GM21529 (cell line): ENCODE data around the gene TMEFF2.

Source experiments
- ATAC-seq: cut with Tn5 transposase; IDR thresholded peaks from one replicate; pipeline ENCODE4 v1.9.1; 2021; ENCODE audit not compliant: unreplicated experiment

TMEFF2 gene, protein sequence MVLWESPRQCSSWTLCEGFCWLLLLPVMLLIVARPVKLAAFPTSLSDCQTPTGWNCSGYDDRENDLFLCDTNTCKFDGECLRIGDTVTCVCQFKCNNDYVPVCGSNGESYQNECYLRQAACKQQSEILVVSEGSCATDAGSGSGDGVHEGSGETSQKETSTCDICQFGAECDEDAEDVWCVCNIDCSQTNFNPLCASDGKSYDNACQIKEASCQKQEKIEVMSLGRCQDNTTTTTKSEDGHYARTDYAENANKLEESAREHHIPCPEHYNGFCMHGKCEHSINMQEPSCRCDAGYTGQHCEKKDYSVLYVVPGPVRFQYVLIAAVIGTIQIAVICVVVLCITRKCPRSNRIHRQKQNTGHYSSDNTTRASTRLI

DNA sequence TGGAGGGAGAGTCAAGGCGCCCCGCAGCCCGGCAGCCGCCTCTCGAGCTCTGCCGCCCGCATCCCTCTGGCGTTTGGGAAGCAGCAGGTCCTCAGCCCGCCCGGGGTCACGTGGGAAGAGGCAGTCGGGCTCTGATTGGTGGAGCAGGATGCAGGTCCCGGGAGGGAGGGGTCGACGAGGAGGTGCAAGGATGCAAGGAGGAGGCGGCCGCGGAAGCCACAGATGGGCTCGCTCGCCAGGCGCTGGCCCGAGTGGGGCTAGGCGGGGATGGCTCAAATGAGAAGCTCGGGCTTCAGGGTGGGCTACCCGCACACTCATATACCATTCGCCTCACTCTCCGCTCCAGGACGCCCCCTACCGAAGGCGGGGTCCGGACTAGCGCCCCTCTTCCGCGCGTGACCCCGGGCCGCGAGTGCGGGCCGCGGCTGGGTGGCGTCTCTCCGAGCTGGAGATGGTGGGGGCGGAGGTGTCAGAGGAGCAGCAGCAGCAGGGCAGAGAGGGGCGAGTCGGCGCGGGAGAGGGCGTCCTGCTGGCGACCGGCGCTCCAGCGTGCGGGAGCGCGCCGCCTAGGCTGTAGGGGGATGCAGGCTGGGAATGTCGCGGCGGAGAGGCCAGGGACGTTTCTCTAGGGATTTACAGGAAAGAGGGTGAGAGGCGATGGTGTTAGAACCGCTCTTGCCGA is at the start of gene TMEFF2:
Gene TMEFF2 (minus strand): TSS at position 68 of the 682 bp plus-strand sequence. CDS start 409 bp downstream, outside the sequence.
- ATAC-seq, result peak; percentile 63

DNA sequence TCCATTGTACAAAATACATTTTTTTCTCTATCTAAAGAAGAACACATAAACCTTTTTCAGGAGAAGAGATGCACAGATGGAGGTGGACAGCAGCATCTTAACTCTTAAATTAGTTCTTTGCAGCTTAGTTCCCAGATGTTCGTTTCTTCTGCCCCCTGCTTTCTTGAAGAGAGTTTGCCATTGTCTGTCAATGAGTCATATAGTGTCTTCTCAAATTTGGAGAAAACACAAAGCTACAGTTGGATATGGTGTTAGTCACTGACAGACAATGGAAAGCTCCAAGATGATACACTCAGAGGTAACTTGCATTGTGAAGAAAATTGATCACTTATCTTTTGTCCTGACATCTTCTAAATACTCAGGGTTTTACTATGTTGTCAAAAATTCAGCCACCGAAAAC is 48.8 kb upstream of the TMEFF2 start:
- ATAC-seq, result no peak

DNA sequence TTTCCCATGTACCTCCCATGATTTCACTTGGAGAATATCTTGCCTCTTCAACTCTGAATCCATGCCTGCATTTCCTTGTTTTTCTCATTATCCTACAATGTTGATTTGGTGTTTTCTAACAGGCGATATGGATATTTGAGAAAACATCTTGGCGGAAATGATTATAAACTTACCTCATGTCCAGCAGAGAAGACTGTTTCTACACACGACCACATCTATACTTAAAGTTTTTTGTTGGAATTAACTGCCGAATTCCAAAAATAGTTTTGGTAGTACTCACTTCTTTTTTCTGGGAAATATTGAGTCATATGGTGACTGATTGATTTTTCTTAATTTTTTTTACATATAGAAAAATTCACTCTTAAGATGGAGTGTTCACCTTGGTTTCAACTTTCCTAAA is 41.4 kb upstream of the TMEFF2 start:
- ATAC-seq, result no peak

- ATAC-seq, result no peak
Observed at GRCh38 chr2:192230889-192231453, 36.2 kb upstream of the TMEFF2 start.

DNA sequence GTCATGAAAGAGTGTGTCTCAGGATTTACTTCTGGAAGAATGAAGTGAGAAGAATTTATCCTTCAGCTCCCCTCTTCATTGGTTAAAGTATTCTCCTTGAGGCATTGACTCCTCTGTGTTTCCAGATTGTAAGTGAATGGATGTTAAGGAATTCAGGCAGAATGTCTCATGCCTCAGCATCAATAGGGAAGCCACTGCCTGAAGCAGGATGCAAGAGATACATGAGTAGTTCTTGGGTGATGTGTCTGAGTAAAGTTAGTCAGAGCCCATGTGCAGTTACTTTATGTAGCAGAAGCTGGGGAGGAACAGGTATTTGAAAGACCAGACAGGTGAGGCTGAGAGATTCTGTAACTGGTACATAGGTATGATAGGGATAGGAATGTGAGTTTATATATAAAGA is 34.0 kb upstream of the TMEFF2 start:
- no peak for ATAC-seq

- no peak for ATAC-seq
Observed at GRCh38 chr2:192218970-192219369, 24.2 kb upstream of the TMEFF2 start.

DNA sequence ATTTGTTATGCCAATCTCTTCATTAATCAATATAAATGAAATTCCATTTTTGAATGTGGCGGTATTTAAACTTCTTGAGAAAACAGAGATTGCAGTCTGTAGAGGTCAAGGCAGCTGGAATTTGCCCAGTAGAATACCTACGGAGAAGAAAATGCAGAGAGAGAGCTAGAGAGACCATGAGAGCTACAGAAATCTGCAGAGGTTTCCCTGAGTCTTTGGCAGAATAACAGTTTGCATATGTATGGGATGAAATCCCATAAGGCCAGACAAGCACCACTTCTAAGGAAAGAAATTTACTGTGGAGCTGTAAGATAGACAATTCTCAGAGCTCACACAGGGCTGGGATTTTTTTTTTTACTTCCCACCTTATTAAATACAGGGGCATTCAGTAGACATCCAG is 23.6 kb upstream of the TMEFF2 start:
- ATAC-seq, result no peak

DNA sequence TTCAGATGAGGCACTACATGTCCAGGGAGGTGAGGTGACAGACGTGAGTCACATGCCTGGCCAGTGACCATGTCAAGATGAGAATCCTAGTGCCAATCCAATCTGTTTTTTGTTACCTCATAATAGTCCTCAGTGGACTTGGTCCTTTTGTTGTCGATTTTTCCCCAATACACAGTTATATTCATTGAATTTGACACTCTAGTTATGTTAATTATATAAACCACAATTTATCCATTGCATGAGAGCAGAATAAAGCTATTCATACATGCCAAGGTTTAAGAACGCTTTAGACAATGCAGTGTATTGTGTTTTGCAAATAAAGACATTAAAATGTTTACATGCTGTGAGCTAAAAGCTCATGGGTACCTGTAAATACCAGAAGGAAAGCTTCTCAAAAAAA is 21.6 kb upstream of the TMEFF2 start:
- ATAC-seq, result no peak

GRCh38 chr2:192215096-192215877 is 20.6 kb upstream of the TMEFF2 start:
- ATAC-seq, result no peak

DNA sequence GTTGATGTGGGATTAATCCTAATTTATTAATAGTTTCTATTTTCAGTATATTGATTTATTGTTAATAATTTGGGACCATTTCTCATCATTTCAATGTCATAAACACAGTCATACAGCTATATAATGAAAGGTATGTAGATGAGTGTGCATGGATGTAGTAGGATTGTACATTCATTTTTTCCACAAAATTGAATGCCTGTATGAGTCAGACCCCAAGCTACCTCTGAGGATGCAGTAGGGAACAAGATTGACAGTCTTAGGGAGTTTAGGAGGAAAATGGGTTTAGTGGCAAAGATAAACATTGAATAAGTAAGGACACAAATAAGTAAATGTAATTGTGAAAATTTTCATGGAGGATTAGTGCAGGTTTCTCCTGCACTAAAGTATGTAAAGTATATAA is 14.1 kb upstream of the TMEFF2 start:
- no peak for ATAC-seq

- ATAC-seq, result no peak
Observed at GRCh38 chr2:192206399-192206798, 11.7 kb upstream of the TMEFF2 start.

DNA sequence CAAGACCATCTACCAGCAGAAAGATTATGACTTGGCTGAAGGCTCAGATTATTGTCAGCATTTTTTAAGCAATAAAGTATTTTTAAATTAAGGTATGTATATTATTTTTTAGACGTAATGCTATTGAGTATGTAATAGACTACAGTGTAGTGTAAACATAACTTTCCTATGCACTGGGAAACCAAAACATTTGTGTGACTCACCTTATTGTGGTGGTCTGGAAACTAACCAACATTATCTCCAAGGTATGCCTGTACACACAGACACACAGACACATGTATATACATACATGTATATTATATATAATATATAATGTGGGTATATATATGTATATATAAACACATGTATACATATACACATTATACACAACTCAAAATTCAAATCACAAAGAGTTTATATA is 9.1 kb upstream of the TMEFF2 start:
- no peak for ATAC-seq

- ATAC-seq, result no peak
Observed at GRCh38 chr2:192202373-192202772, 7.6 kb upstream of the TMEFF2 start.

GRCh38 chr2:192201116-192201515 is 6.4 kb upstream of the TMEFF2 start:
- no peak for ATAC-seq

DNA sequence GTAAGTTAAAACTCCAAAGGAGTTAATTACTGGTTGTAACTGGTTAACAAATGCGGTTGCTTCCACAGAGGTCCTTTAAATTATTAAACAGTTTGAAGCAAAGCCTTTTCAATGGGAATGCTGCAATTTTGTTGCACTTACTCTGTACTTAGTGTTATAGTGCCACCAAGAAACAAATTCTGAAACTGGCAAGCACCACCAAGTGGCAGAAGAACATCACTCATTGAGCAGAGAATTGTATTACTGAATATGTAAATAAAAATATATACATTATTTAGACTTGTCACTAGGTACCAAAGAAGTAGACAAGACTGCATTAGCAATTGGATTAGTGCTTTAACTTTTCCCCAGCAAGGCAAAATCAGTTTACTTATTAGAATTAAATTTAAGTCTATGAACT is 2.6 kb upstream of the TMEFF2 start:
- no peak for ATAC-seq

DNA sequence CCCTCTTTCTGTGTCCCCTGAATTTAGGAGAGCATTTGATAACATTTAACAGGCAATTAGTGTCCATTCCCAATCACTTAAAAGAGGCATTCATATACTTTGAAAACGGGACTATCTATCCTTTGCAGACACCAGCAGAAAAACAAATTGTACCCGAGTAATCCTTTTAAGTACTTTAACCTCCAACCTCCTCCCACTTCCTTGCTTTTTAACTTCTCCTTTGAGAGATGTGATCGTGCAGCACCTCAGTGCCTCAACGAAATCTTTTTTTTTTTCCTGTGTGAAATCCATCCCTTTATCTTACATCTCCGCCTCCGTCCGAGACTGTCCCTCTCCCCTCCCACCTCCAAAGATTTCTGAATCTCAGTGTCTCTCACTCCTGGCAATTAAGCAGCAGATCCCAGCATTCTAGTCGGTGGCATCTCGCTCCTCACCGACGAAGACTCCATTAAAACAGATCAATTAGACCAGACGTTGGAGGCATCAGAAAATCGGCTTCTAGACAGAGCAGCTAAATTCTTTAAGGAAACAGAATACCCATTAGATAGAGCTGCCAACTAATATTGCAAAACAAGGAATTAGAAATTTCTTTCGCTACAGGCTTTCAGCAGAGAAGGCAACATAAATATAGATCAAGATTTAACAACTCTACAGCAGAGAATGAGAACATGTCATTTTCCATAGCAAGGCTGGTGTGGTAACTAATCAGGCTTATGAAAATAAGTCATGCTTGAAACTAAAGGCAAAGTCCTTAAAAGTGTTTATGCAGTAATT is 1.9 kb upstream of the TMEFF2 start:
- no peak for ATAC-seq

DNA sequence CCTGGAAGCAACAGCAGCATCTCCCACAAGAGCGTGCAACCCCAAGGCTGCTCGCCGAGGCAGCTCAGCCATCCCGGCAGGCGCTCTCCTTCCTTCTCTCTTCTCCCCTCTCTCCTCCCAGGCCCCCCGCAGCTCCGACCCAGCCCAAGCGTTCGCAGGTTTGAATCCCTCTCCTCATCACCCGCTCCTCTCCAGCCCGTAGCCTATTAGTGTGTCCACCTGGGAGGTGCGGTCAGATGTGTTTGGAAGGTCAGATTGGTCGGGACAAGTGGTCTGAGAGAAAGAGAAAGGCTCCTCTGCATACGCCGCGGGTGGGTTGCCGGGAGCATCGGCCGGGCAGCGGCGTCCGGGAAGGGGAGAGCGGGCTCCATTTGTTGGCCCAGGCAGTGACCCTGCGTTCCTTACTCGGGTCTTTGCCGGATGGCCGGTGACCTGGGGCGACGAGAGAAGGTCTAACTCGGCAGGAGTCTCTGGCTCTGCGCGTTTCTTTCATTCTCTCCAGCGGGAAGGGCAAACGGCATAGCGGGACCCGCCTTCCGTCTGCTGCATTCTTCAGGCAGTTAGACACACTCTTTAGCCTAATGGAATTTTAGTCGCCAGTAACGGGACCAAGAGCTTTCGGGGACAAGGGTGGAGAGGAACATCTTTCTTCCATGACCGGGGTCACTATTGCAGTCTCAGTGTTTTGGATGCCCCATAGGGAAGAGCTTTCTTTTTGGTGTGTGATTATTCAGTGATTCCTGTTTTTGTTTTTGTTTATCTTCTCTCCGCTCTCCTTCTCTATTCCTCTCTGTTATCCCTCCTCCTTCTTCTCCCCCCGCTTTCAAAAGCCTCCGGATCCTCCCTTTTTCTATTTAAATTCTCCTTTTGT is 1.1 kb upstream of the TMEFF2 start:
- peak; percentile 21 for ATAC-seq

- ATAC-seq, result peak; percentile 26
Observed at GRCh38 chr2:192194265-192194865, 368 bp downstream of the TMEFF2 start.

GRCh38 chr2:192190474-192190873 is 4.3 kb downstream of the TMEFF2 start:
- ATAC-seq, result no peak
